Trophoblast cell (in vitro differentiated cells and primary cell): ENCODE results near the gene SRPRA.

Experiments used
- DNase-seq, 2 donors: peaks; one replicate each; pipeline ENCODE4 v3.0.0-alpha.2; 2016
- H2AFZ ChIP-seq: 2 replicates; pipeline ENCODE4 v1.6.1; 2013; ENCODE audit warnings: low read length, moderate library complexity, mild to moderate bottlenecking; ENCODE audit not compliant: insufficient read depth, poor library complexity
- H2AK5ac ChIP-seq: 2 replicates; pipeline ENCODE4 v1.6.1; 2013; ENCODE audit warnings: mild to moderate bottlenecking, low read length
- H2BK120ac ChIP-seq: 2 replicates; pipeline ENCODE4 v1.6.1; 2013; ENCODE audit warnings: low read length, mild to moderate bottlenecking, moderate library complexity; ENCODE audit not compliant: insufficient read depth, poor library complexity
- H2BK12ac ChIP-seq: 2 replicates; pipeline ENCODE4 v1.6.1; 2013; ENCODE audit warnings: mild to moderate bottlenecking, low read length, moderate library complexity
- H2BK5ac ChIP-seq: 2 replicates; pipeline ENCODE4 v1.6.1; 2013; ENCODE audit warnings: low read length, low read depth, moderate library complexity, mild to moderate bottlenecking; ENCODE audit not compliant: poor library complexity
- H3K14ac ChIP-seq: 2 replicates; pipeline ENCODE4 v1.6.1; 2013; ENCODE audit warnings: mild to moderate bottlenecking, low read length
- H3K18ac ChIP-seq: 2 replicates; pipeline ENCODE4 v1.6.1; 2013; ENCODE audit warnings: mild to moderate bottlenecking, low read length
- H3K23ac ChIP-seq: 2 replicates; pipeline ENCODE4 v1.6.1; 2013; ENCODE audit warnings: low read length
- H3K27ac ChIP-seq: 2 replicates; pipeline ENCODE4 v1.5.1; 2013; ENCODE audit warnings: low read depth, mild to moderate bottlenecking, inconsistent platforms, low read length, moderate library complexity
- H3K27me3 ChIP-seq: 2 replicates; pipeline ENCODE4 v1.6.1; 2013; ENCODE audit warnings: inconsistent platforms, mild to moderate bottlenecking, low read length, moderate library complexity; ENCODE audit not compliant: insufficient read depth
- H3K36me3 ChIP-seq, 2 experiments: 1 replicate in 1 of 2; 2 replicates in 1 of 2; pipeline ENCODE4 v1.6.1; 2013; ENCODE audit warnings: low read length in 2 of 2, mild to moderate bottlenecking in 2 of 2, moderate library complexity in 1 of 2; ENCODE audit not compliant: insufficient read depth in 2 of 2, control insufficient read depth in 1 of 2
- H3K4ac ChIP-seq: 2 replicates; pipeline ENCODE4 v1.6.1; 2013; ENCODE audit warnings: low read depth, mild to moderate bottlenecking, low read length, moderate library complexity
- H3K4me1 ChIP-seq, 2 experiments: 1 replicate in 1 of 2; 2 replicates in 1 of 2; pipeline ENCODE4 v1.6.1; 2013; ENCODE audit warnings: low read length in 2 of 2, mild to moderate bottlenecking in 2 of 2, moderate library complexity in 1 of 2; ENCODE audit not compliant: insufficient read depth in 2 of 2, control insufficient read depth in 1 of 2
- H3K4me2 ChIP-seq: 2 replicates; pipeline ENCODE4 v1.6.1; 2013; ENCODE audit warnings: inconsistent platforms, mild to moderate bottlenecking, low read length, moderate library complexity
- H3K4me3 ChIP-seq: 2 replicates; pipeline ENCODE4 v1.5.1; 2013; ENCODE audit warnings: mild to moderate bottlenecking, low read depth, low read length, inconsistent platforms
- H3K79me1 ChIP-seq: one replicate; pipeline ENCODE4 v1.6.1; 2013; ENCODE audit warnings: low read length
- H3K79me2 ChIP-seq: 2 replicates; pipeline ENCODE4 v1.6.1; 2013; ENCODE audit warnings: low read length, mild to moderate bottlenecking; ENCODE audit not compliant: control insufficient read depth, insufficient read depth, poor library complexity
- H3K9ac ChIP-seq: 2 replicates; pipeline ENCODE4 v1.6.1; 2013; ENCODE audit warnings: mild to moderate bottlenecking, low read length
- H3K9me3 ChIP-seq: 2 replicates; pipeline ENCODE4 v1.6.1; 2013; ENCODE audit warnings: low read depth, mild to moderate bottlenecking, control low read depth, inconsistent platforms, low read length; ENCODE audit not compliant: insufficient read depth
- H4K12ac ChIP-seq: 2 replicates; pipeline ENCODE4 v1.6.1; 2013; ENCODE audit warnings: low read depth, mild to moderate bottlenecking, low read length, moderate library complexity
- H4K8ac ChIP-seq: 2 replicates; pipeline ENCODE4 v1.6.1; 2013; ENCODE audit warnings: low read depth, mild to moderate bottlenecking, low read length, moderate library complexity
- H4K91ac ChIP-seq: one replicate; pipeline ENCODE4 v1.6.1; 2013; ENCODE audit warnings: low read depth, mild to moderate bottlenecking, low read length, moderate library complexity
- WGBS: extraction: QIAGEN DNeasy Blood & Tissue Kit; methylation state at CpG from one replicate; pipeline ENCODE4 v1.1.7; 2013; ENCODE audit warnings: missing lambda C conversion rate; ENCODE audit not compliant: insufficient read length, insufficient coverage; ENCODE audit errors: extremely low coverage; 5-methylcytosine and 5-hydroxymethylcytosine counted together

SRPRA gene

DNA sequence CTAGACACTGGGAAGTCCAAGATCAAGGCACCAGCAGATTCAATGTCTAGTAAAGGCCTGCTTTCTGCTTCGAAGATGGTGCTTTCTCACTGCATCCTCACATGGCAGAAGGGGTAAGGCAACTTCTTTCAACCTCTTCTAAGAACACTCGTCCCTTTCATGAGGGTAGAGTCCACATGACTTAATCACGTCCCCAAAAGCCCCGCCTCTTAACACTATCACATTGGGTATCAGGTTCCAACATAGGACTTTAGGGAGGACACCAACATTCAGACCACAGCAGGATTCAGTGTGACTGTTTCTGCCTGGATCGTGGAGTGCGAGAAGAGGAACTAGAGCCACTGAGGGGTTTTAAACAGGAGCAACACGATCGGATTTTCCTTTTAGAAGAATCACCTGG lies 10.5 kb upstream of the SRPRA start:
- no peak overlapping the region for H4K8ac ChIP-seq
- no peak overlapping the region for H4K91ac ChIP-seq
- H2BK5ac ChIP-seq: no peak overlapping the region
- H3K4me1 ChIP-seq: peaks cover 6 to 17% of the 10 kb centered on the region in 2 experiments
- H2BK12ac ChIP-seq: no peak overlapping the region
- H3K79me2 ChIP-seq: peaks cover 6% of the 10 kb centered on the region
- no peak overlapping the region for H3K4ac ChIP-seq
- no peak for DNase-seq
- no peak overlapping the region for H2AK5ac ChIP-seq
- no peaks in the 10 kb centered on the region for H3K9me3 ChIP-seq
- no peak overlapping the region for H3K4me2 ChIP-seq
- peaks cover 8% of the 10 kb centered on the region for H3K79me1 ChIP-seq
- no peak overlapping the region for H3K9ac ChIP-seq
- no peak overlapping the region for H3K23ac ChIP-seq
- no peaks in the 10 kb centered on the region for H3K27me3 ChIP-seq
- no peak overlapping the region for H3K4me3 ChIP-seq
- no peak overlapping the region for H3K27ac ChIP-seq
- H3K18ac ChIP-seq: no peak overlapping the region
- no peak overlapping the region for H4K12ac ChIP-seq
- no peak overlapping the region for H3K14ac ChIP-seq
- no peak overlapping the region for H2AFZ ChIP-seq
- no peak overlapping the region for H2BK120ac ChIP-seq
- H3K36me3 ChIP-seq: peaks cover 30 to 32% of the 10 kb centered on the region in 2 experiments
- no CpG with 5 or more reads among the region's 8 CpGs for WGBS

DNA sequence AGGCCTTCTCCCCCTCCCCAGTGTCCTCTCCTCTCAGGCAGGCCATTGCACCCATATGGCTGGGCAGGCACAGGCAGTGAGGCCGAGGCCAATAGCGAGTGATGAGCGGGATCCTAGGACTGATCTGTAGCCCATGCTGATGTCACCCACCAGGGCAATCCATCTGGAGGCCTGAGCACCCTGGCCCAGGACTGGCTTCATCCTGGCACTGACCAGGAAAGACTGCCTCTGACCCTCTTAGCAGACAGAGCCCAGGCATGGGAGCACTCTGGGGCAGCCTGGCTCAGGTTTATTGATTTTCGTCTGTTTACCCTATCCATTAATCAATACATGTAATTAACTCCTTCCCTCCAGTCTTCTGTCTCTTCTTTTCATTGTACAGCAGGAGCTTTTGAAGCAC lies 9.1 kb upstream of the SRPRA start:
- Histone ChIP-seq H2AFZ (no peak overlapping the region), H3K4me3 (no peak overlapping the region), H2BK12ac (no peak overlapping the region), H3K9ac (no peak overlapping the region), H3K27me3 (no peaks in the 10 kb centered on the region), H3K27ac (no peak overlapping the region), H4K12ac (no peak overlapping the region), H4K8ac (no peak overlapping the region), H3K79me2 (no peaks in the 10 kb centered on the region), H3K9me3 (no peaks in the 10 kb centered on the region), H3K18ac (no peak overlapping the region), H3K36me3 (peaks cover 39 to 45% of the 10 kb centered on the region in 2 experiments), H3K4ac (no peak overlapping the region), H2BK5ac (no peak overlapping the region), H3K79me1 (peaks cover 2% of the 10 kb centered on the region), H3K23ac (no peak overlapping the region), H4K91ac (no peak overlapping the region), H3K4me2 (no peak overlapping the region), H3K14ac (no peak overlapping the region), H2BK120ac (no peak overlapping the region), H3K4me1 (peaks cover 2 to 11% of the 10 kb centered on the region in 2 experiments), H2AK5ac (no peak overlapping the region)
- DNase-seq: no peak
- no CpG with 5 or more reads among the region's 4 CpGs for WGBS

DNA sequence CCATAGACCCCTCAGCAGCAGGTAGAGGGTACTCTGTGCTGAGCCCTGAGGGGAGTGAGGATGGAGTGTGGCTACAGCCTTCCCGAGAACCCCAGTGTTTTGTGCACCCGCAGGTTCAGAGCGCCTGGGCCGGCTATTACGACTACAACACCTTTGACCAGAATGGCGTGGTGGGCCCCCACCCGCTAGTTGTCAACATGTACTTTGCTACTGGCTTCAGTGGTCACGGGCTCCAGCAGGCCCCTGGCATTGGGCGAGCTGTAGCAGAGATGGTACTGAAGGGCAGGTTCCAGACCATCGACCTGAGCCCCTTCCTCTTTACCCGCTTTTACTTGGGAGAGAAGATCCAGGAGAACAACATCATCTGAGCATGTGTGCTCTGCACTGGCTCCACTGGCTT lies 8.6 kb upstream of the SRPRA start:
- H2BK12ac ChIP-seq: no peak overlapping the region

DNA sequence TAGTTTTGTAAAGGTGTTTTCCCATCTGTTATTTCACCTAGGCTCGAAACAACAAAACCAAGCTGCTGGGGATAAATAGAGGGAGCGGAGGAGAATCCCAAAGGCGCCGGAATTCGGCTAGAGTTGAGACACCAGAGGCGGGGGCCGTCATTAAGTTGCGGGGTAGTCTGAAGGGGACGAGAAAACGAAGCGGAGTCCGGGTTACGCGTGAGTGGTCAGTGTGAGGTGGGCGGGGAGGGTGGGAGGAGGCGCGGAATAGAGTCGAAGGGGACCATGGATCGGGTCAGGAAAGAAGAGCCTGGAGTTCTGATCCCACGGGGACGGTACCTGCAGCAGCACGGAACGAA lies 361 bp downstream of the SRPRA start:
- H2AFZ ChIP-seq: peak overlapping the region; percentile 74
- peak overlapping the region; percentile 98 for H3K14ac ChIP-seq
- no CpG with 5 or more reads among the region's 23 CpGs for WGBS

More for the DNA sequence above, 8.6 kb upstream of the SRPRA start:
- H4K8ac ChIP-seq: no peak overlapping the region
- no peak overlapping the region for H3K18ac ChIP-seq
- no peak overlapping the region for H3K9ac ChIP-seq
- H3K27me3 ChIP-seq: no peaks in the 10 kb centered on the region
- H2BK120ac ChIP-seq: no peak overlapping the region
- H3K9me3 ChIP-seq: no peaks in the 10 kb centered on the region
- H3K36me3 ChIP-seq: peaks cover 41 to 50% of the 10 kb centered on the region in 2 experiments
- no peak overlapping the region for H2AK5ac ChIP-seq
- H3K79me2 ChIP-seq: no peaks in the 10 kb centered on the region
- H3K4me3 ChIP-seq: no peak overlapping the region
- H3K4me1 ChIP-seq: peaks cover 2 to 10% of the 10 kb centered on the region in 2 experiments
- no peak overlapping the region for H3K23ac ChIP-seq
- H3K27ac ChIP-seq: no peak overlapping the region
- H4K91ac ChIP-seq: peak overlapping the region; percentile 13
- WGBS: no CpG with 5 or more reads among the region's 11 CpGs
- H2BK5ac ChIP-seq: no peak overlapping the region
- H3K79me1 ChIP-seq: no peaks in the 10 kb centered on the region
- no peak overlapping the region for H3K4me2 ChIP-seq
- H2AFZ ChIP-seq: no peak overlapping the region
- no peak overlapping the region for H3K14ac ChIP-seq
- DNase-seq: no peak
- H4K12ac ChIP-seq: no peak overlapping the region
- H3K4ac ChIP-seq: no peak overlapping the region

More for the DNA sequence above, 361 bp downstream of the SRPRA start:
- Histone ChIP-seq H3K4me1 (peaks cover 9% of the 10 kb centered on the region in 2 experiments), H2BK5ac (peak overlapping the region; percentile 97), H3K36me3 (peaks cover 38 to 58% of the 10 kb centered on the region in 2 experiments), H3K27me3 (no peaks in the 10 kb centered on the region), H3K18ac (peak overlapping the region; percentile 98), H3K4me2 (peak overlapping the region; percentile 86), H3K4me3 (peak overlapping the region; percentile 98), H2BK120ac (peak overlapping the region; percentile 78), H3K79me1 (peaks cover 7% of the 10 kb centered on the region), H4K12ac (peak overlapping the region; percentile 100), H2AK5ac (peak overlapping the region; percentile 78), H4K91ac (peak overlapping the region; percentile 92), H3K9ac (peak overlapping the region; percentile 99), H2BK12ac (no peak overlapping the region), H3K27ac (peak overlapping the region; percentile 94), H3K23ac (no peak overlapping the region), H4K8ac (peak overlapping the region; percentile 99), H3K79me2 (peaks cover 12% of the 10 kb centered on the region), H3K9me3 (no peaks in the 10 kb centered on the region), H3K4ac (peak overlapping the region; percentile 90)
- DNase-seq: no peak
